Testis (tissue), 2 donors: ENCODE data around the gene PALM.

Source experiments
- CTCF ChIP-seq, 3 experiments: fragments of 450-650 bp in 2 of 3; fragments of 200-600 bp in 1 of 3; sonication (generic) in 1 of 3; IDR thresholded peaks; one replicate each; pipeline ENCODE4 v1.5.1; 2016 to 2019; ENCODE audit warnings: antibody characterized with exemption in 3 of 3, mild to moderate bottlenecking in 2 of 3, moderate library complexity in 1 of 3
- POLR2A ChIP-seq: fragments of 450-650 bp; IDR thresholded peaks from one replicate; pipeline ENCODE4 v1.6.1; 2017; ENCODE audit warnings: antibody characterized with exemption, mild to moderate bottlenecking, moderate library complexity

- TF ChIP-seq CTCF (IDR thresholded peaks at IDR 0.05) (no peak), POLR2A (no peak)
Measured at GRCh38 chr19:710767-711166, 2.0 kb downstream of the PALM start.
